ENCODE results near the gene TNP2. TPM values are rescaled to one million over a fixed set of nuclear protein-coding genes. Genes with fewer than 3 reads are reported as not detected.

TNP2 gene
- polyA plus RNA-seq, 4 donors: not detected

GRCh38 chr16:11258553-11259492 lies 10.3 kb downstream of the TNP2 start:
- DNase-seq (ENCODE audit: low read depth in 4 of 4, low spot score in 2 of 4): no peak

GRCh38 chr16:11257131-11257938 lies 11.8 kb downstream of the TNP2 start:
- peak in 1 of 4 donors; percentile 84 for DNase-seq (ENCODE audit: low read depth in 4 of 4, low spot score in 2 of 4)

- DNase-seq (ENCODE audit: low read depth in 4 of 4, low spot score in 2 of 4): no peak
Observed at GRCh38 chr16:11256661-11257130, 12.4 kb downstream of the TNP2 start.

GRCh38 chr16:11255737-11256660 lies 13.1 kb downstream of the TNP2 start, which contains the start of gene SOCS1:
Gene SOCS1, minus strand, starts transcription at chr16:11256204. Its CDS starts 726 bp downstream, at chr16:11255478.
- DNase-seq (ENCODE audit: low read depth in 4 of 4, low spot score in 2 of 4): peak in 1 of 4 donors; percentile 77

- DNase-seq (ENCODE audit: low read depth in 4 of 4, low spot score in 2 of 4): no peak
Observed at GRCh38 chr16:11254913-11255736, 14.0 kb downstream of the TNP2 start.

- no peak for DNase-seq (ENCODE audit: low read depth in 4 of 4, low spot score in 2 of 4)
Observed at GRCh38 chr16:11253995-11254912, 14.9 kb downstream of the TNP2 start.

- no peak for DNase-seq (ENCODE audit: low read depth in 4 of 4, low spot score in 2 of 4)
Observed at GRCh38 chr16:11253009-11253994, 15.8 kb downstream of the TNP2 start.

- no peak for DNase-seq (ENCODE audit: low read depth in 4 of 4, low spot score in 2 of 4)
Observed at GRCh38 chr16:11252482-11252931, 16.6 kb downstream of the TNP2 start.

GRCh38 chr16:11251525-11252481 lies 17.3 kb downstream of the TNP2 start:
- no peak for DNase-seq (ENCODE audit: low read depth in 4 of 4, low spot score in 2 of 4)

- no peak for DNase-seq (ENCODE audit: low read depth in 4 of 4, low spot score in 2 of 4)
Observed at GRCh38 chr16:11250786-11251524, 18.2 kb downstream of the TNP2 start.

- no peak for DNase-seq (ENCODE audit: low read depth in 4 of 4, low spot score in 2 of 4)
Observed at GRCh38 chr16:11250091-11250785, 18.9 kb downstream of the TNP2 start.

- no peak for DNase-seq (ENCODE audit: low read depth in 4 of 4, low spot score in 2 of 4)
Observed at GRCh38 chr16:11249233-11250061, 19.7 kb downstream of the TNP2 start.

- DNase-seq (ENCODE audit: low read depth in 4 of 4, low spot score in 2 of 4): no peak
Observed at GRCh38 chr16:11248133-11248532, 21.0 kb downstream of the TNP2 start.

- no peak for DNase-seq (ENCODE audit: low read depth in 4 of 4, low spot score in 2 of 4)
Observed at GRCh38 chr16:11245988-11246387, 23.1 kb downstream of the TNP2 start.
